Astrocyte (in vitro differentiated cells and primary cell): ENCODE data around the gene TRPM4.

Experiments used
- CTCF ChIP-seq: IDR thresholded peaks from 2 replicates; pipeline ENCODE4 v1.5.1; 2011; ENCODE audit warnings: low read depth, mild to moderate bottlenecking, inconsistent platforms, low read length, moderate library complexity; ENCODE audit not compliant: insufficient read depth
- EZH2 ChIP-seq: IDR thresholded peaks from 2 replicates; pipeline ENCODE4 v1.6.1; 2012; ENCODE audit warnings: mild to moderate bottlenecking, low read length, inconsistent platforms; ENCODE audit not compliant: insufficient read depth

GRCh38 chr19:49167857-49168409, 10.3 kb downstream of the TRPM4 start:
- TF ChIP-seq CTCF = no peak
- TF ChIP-seq EZH2 = no peak
